Eye (tissue), 1 donor: ENCODE results near the gene DCP1B.

Experiments
- DNase-seq: peaks from one replicate; pipeline ENCODE4 v3.0.0-alpha.2; 2015

DCP1B gene

DNA sequence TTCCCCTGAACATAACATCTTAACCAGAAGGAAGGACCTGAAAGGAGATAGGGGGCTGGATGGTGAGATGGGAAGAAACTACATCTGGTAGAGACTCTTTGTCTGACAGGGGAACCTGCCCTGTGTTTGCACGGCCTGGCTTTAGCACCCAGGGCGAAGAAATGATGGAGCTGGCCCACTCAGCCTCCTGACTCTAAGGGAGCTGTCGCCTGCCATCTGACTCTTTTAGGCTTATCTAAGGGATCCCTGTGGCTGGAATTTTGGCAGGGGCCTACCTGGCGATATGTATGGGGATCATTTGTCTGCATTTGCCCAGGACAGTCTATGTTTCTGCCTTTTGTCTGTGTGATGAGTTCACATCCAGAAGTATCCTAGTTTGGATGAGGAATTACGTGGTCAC, 70.2 kb downstream of the DCP1B start:
- DNase-seq = no peak

DNA sequence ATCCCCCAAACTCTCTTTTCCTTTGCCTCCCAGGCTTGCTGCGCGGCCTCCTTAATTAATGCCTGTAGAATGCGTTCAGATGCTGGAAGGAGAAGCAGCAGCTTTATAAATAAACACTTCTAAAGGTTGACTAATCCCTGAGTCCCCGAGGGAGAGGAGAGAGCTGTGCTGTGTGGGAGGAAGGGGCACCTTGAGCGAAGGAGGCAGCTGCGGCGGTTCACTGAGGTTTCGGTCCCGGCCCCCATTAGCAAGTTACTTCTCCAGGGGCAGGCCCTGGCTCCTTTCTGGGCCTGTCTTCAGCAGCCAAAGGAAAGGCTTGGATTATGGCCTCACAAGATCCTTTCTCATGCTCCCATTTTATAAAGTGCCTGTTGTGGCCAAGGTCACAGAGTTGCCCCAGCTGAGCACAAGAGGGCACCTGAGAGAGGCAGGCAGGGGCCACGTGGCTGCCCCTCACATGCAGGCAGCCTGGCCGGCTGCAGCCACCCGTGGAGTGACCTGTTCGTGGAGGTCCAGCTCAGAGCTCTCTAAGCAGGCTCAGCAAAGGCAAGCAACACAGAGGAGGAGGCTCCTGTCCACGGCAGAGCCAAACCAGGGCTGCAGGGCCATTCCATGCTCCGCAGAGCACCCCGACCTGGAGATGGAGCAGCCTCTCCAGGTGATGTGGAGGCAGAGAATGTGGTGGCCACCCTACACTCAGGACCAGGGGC, 70.8 kb downstream of the DCP1B start:
- DNase-seq = peak; percentile 66

DNA sequence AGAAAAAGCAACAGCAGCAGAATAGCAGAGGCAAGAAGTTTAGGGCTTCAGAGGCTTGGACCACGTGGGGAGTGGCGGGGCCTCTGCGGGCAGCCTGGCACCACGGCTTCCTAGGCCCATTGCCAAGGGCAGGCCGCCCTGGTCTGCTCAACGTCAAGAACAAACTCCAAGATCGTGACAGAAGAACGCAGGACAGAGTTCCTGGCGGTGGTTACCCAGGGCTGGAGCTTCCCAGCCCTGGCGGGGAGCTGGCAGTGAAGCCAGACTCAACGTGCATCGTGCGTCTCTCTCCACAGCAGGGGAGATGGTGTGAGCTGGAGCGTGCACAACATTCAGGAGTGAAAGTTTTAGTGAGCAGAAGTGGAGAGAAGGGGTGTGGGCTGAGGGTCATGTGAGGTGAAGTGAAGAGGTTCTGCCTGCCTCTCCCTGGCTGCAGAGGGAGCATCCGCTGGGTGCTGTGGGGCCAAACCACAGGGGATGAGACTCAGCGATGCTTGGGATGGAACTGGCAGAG, 71.9 kb downstream of the DCP1B start:
- peak; percentile 55 for DNase-seq

DNA sequence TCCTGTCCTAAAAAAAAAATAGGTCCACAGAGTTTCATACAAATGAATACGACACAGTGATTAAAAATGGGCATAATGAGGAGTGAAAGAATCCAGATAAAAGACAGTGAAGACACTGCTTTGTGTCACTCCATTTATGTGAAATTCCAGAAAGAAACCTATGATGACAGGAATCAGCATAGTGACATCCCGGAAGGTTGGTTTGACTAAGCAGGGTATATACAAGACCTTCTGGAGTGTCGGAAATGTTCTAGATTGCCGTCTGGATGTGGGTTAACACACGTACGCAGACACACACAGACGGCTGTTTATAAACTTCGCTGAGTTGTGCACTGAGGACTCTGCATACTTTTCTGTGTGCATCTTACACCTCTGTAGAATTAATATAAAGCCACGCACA, 72.6 kb downstream of the DCP1B start:
- no peak for DNase-seq

DNA sequence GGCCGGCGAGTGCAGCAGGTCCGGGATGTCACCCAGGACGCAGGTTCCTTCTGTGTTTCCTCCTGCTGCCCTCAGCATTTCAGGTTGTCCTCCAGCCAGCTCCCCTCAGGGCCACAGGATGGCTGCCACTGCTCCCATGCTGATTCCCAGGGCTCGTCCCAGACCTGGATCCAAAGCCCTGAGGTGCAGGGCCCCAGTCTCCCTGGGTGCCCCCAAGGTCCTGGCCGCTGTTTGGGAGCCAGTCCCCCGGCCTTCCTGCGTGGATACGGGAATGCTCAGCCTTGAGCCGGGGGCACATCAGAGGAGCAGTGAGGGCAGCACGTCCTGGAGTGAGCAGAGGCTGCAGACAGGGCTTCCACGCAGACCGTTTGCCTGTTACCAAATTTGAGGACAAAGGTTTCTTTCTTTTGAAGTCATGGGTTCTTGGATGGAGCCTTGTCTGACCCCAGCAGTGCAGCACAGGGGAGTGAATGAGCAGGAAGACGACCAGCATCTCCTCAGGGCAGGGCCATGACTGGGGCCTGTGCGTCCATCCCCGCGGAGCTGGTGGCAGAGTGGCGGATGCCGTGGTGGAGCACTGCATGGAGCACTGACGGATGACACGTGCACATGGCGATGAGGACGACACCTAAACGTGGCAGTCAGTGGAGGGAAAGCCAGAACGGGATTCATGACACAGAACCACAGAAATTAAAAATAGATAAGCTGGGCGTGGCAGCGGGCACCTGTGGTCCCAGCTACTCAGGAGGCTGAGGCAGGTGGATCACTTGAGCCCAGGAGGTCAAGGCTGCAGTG, 73.3 kb downstream of the DCP1B start:
- DNase-seq = no peak

DNA sequence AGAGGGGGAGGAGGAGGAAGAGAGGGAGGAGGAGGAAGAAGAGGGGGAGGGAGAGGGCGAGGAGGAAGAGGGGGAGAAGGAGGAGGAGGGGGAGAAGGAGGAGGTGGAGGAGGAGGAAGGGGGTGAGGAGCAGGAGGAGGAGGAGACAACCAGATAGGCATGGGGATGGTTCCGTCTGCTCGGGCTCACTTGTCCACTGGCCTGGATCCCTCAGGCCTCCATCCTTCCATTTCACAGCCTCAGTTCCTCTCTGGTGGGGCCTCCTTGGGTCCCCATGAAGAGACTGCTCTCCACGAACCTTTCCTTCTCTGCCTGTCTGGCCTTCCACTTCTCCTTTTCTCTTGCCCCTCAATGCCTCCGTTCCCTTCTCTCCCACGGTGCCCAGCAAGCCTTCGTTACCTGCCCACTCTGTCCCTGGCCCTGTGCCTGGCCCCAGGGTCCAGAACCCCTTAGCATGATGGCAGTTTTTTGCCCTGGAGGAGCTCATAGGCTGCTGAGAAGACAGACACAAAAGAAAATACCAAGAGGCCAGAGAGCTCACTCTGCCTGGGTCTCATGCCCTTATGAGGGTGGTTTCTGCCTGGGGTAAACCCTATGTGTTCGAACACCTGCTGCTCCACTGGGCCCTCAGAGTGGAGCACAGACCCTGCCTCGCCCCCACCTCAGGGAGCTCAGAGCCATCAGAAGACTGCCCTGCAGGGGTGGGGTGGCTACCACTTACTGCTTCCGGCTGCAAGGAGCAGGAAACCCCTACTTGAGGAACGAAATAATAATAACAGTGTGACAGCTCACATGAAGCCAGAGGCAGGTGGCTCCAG, 74.1 kb downstream of the DCP1B start:
- DNase-seq = no peak

DNA sequence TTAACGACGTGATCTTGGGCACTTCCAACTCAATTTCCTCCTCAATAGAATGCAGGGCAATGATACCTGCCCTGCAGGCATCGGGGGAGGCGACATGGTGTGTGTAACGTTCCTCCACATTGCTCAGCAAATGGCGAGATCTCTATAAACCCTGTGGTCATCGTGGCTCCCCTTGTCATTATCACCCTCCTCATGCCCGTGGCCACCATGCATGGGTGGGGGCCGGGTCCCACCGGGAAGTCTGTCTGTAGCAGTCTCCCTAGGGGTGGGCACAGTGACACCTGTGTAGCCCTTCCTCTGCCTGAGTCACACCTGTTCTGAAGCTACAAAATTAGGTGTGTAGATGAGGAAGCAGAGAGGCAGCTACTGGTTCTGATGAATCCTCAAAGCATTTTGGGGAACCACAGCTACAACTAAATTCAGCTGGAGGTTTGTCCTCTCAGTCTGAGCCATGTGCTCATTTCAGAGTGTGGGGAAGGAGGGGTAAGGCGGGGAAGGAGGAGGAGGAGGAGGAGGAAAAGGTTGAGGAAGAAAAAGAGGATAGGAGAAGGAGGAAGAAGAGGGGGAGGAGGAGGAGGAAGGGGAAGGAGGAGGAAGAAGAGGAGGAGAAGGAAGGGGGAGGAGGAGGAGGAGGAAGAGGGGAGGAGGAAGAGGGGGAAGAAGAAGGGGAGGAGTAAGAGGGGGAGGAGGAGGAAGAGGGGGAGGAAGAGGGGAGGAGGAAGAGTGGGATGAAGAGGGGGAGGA, 74.8 kb downstream of the DCP1B start:
- no peak for DNase-seq

DNA sequence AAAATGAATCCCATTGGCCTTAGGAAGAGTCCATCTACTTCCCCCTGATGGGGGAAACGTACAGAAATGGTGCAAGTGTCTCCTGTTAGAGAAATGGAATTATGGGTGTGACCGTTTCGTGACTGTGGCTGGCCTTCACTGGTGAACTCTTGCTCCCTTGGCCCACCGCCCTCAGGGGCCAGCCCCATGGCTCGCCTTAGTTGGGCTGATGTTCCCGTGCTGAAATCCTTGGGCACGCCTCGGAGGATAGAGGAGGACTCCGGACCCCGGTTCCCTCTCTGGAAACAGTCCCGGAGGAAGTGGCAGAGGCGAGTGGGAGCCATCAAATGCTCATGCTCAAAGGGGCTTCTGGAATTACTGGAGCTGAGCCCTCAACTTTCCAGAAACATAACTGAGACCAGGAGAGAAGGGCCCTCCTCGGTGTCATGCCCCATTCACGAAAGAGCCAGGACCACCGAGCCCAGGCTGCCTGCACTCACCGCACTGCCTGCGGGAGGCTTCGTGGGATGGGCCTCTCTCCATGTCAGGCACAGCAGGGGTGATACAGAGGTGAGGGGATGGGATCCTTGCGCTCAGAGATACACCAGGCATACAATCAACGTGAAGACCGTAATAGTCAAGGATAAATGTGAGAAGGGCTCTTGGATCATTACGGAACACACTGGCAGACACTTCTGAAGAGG, 75.7 kb downstream of the DCP1B start:
- DNase-seq = no peak

DNA sequence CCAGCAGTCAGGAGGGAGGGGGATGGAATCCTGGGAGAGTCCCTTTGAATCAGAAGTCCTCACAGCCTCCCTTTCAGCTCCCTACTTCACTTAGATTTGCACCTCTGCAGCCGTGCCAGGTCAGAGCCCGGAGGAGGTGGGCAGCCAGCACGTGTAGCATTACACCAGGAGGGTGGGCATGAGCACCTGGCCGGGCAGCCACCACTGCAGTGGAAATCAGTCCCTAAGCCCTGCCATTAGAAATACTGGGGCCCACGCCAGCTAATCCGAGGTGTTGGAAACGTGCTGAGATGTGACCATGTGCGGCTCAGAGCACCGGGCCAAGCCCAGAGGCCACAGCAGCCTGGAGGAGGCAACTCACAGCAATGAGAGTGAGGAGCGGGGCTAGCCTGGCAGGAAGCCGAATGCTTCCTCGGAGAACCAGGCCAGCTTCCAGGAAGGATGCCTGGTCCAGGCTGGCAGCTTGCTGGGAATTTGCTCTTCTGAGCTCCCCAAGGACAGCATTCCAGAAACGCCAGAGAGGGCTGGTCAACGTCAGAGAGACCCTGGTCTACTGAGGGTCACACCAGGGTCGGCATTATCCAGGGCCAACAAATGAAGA, 76.4 kb downstream of the DCP1B start:
- DNase-seq = no peak

DNA sequence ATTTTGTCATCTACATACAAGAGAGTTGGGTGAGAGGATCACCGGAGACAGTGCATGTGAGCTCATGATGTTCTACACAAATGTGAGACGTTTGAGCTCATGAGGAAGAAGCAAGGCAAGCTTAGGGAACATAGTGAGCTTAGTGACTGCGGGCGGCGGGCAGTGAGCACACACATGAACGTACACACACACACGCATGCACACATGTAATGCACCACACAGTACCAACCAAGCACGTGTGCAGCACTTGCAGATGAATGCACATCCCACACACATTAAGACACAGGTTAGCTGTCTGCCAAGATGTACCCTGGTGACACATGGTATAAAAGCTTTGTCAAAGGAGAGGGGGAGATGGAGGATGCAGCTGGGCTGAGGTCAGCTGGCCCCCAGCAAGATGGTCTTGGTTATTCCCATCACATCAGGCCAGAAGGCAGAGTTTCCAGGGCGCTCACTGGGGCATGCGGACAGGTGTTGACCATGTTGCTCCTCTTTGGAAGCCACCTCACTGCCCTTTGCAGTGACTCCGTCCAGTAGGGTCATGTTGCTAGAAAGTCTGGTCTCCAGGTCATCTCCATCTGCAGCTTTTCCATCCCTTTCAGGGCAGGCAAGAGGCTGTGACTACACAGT, 77.1 kb downstream of the DCP1B start:
- no peak for DNase-seq

DNA sequence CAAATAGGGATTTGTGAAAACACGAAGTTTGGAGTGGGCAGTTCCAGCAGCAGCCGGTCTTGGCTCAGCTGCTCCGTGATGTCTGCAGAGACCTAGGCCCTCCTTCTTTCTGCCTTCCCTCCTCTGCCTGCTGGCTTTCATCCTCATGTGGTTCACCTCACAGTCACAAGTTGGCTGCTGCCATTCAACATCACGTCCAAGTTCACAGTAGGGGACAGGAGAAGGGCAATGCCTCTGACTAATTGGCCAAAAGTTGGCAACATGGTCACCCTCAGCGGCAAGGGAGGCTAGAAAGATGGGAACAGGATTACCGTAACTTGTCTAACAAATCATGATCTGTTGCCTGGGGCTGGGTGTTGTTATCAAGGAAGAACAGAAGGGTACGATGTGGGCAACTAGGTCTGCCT, 78.0 kb downstream of the DCP1B start:
- no peak for DNase-seq

DNA sequence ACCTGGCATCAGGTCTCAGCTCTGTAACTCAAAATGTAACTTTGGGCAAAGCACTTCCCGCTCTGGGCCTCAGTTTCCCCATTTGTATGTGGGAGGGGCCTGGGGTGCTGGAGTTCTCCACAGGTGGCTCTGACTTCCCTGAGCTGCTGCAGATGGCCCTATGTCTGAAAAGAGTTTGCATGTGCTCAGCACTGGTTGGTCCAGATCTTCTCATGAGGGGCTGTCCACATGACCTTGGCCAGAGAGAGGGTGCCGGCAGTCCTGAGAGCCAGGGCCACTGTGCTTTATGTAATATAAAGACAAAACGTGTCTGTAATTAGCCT, 78.6 kb downstream of the DCP1B start:
- DNase-seq = no peak

DNA sequence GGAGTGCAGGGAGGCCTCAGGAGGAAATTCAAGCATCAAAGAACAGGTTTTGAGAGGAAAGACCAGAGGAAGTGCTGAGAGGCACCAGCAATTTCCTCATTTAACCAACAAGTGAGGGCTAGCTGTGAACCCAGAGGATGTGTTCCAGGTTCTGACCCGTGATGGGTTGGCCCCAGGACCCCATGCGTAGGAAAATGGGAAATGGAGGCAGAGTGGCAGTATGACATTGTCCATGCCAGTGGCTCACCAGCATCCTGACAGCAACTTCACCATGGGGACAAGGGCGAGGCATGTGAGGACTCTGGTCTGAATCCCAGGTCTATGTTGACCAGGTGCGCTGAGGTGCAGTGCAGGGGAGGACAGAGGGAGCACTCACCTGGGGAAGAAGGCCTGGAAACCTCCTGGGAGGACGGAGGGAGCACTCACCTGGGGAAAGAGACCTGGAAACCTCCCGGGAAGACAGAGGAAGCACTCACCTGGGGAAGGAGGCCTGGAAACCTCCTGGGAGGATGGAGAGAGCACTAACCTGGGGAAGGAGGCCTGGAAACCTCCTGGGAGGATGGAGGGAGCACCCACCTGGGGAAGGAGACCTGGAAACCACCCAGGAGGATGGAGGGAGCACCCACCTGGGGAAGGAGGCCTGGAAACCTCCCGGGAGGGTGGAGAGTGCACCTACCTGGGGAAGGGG, 79.1 kb downstream of the DCP1B start:
- no peak for DNase-seq

DNA sequence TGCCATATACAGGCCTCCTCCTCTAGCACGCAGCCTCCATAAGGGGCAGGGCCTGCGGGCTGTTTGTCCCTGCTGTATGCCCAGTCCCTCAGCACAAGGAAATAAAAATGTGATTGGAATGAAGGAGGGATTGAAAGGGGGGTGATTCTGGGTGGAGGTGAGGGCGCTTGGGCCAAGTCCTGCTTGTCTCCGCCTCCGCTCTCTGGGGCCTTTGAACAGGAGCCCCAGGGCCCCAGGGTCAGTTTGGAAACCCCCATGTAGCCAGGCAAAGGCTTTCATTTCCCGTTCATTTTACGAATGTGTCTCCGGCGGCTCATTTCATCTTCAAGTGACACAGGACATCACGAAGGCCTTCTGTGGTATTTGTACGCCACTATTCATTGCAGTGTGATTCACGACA, 81.3 kb downstream of the DCP1B start:
- no peak for DNase-seq

DNA sequence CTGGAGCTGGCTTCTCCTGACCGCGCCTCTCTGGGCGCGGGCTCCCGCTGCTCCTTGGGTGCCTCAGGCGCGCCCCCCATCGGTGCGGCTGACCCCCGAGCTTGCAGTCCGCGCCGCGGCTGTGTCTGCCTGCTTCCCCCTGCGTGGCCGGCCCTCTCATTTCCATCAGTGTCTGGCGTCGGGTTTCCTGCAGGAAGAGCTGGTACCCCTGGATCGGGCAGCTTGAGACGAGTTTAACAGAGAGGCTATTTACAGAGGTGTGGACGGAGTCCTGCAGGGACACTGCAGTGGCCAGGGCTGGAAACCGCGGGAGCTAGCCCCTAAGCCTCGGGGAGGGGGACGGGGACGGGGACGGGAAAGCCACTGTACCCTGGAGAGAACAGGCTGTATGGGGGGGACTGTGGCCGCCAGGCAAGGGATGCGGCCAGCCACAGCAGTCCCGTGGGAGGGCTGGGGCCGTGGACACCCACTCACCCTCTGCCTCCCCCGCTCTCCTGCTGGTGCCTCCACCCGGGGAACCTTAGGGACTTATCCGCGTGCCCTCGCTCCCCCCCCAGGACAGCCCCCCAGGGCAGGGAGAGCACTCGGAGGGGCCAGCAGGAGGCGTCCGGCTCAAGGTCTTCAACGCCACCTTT, 82.1 kb downstream of the DCP1B start:
- DNase-seq = no peak

DNA sequence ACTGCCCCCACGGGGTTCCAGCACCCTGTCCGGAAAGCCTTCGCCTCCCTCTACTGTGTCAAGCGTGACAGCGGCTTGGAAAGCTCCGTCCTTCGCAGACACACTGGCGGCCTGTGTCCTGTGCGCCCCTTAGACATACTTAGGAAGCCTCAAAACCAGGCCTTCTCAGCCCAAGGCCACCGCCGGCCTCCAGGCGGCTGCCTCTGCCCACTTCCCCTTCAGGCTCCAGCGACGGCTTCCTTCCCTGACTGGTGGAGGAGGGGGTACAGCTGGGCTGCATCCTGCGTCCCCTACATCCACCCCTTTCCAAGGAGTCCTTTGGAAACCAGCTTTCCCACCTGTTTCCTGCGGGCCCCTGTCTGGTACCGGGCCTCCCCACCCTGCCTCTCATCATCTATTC, 83.3 kb downstream of the DCP1B start:
- no peak for DNase-seq

DNA sequence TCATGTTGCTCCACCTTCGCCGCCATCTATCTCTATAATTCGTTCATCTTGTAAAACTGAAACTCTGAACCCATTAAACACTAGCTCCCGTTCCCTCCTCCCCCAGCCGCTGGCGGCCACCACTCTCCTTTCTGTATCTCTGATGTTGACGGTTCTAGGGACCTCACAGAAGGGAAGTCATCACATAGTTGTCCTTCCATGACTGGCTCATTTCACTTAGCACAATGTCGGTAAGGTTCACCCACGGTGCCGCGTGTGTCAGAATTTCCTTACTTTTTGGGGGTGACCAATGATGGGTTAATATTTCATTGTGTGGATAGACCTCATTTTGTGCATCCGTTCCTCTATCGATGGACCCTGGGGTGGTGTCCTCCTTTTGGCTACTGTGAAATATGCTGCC, 83.8 kb downstream of the DCP1B start:
- DNase-seq = no peak

DNA sequence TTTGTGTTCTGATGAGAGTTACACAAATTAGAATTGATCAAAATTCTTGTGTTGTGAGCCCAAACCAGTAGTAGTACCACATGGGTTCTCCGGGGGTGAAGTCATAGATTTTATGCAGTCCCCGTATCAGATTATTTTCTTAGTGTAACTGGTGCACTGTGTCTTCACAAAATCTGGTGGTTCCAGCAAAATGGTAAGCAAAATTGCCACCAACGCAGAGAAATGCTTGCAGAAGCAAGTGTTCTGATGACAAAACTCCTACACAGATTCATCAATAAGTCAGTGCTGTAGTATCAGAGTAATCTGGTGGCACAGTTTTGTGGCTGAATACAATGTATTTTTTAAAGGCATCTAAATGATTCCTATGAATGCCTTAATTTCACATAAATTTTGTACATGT, 84.5 kb downstream of the DCP1B start:
- DNase-seq = no peak

DNA sequence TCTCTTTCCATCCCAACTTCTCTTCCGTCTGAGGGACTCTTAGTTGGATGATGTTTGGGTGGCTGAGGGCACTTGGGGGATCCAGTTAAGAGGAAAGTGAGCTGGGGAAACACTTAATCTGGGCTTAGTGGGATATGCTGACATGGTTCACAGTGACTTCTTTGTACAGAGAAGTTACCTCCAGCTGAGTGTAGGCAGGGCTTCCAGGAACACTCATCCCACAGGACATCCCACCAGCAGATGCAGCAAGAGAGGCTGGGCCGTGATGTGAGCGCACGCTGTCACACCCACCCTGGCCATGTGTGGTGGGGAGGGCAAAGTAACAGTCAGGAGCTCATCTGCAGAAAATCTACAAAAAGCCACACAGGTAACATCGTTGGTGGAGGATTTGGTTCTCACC, 85.0 kb downstream of the DCP1B start:
- DNase-seq = no peak

DNA sequence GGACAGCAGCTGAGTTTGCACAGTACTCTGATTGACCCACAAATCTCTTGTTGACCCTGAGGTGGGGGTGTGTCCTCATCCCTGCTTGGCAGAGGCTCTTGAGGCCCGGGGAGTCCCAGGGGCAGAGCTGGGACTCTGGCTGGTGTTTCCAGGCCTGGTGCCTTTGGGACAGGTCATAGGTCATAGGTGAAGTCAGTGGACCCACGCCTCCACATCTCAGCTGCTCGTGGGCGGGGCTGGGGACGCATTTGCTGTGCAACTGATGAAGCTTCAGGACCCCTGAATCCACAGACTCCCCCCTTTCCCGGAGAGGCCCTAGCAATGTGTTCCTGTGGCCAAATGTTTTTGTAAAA, 85.4 kb downstream of the DCP1B start:
- no peak for DNase-seq
